Activated naive CD8-positive, alpha-beta T cell treated with anti-CD3 and anti-CD28 coated beads, Interleukin-2, amount 50 U/mL, for 24 hours (primary cell): ENCODE results near the gene SAA4.
"Not testable (repeated sequence)": the region's sequence is repeated elsewhere in the genome, so short reads cannot be mapped to it uniquely, and the experiment has no call there.

ENCODE experiments used
- ATAC-seq: fragments of 150-1000 bp; cut with Tn5 transposase; one replicate; pipeline ENCODE4 v1.10.0; 2021
- DNase-seq: peaks from one replicate; pipeline ENCODE4 v3.0.0; 2021
- H3K27ac Mint-ChIP-seq: one replicate; pipeline ENCODE4 v1.8.0; 2021; ENCODE audit warnings: mild to moderate bottlenecking, mixed read lengths
- H3K27me3 Mint-ChIP-seq: one replicate; pipeline ENCODE4 v1.8.0; 2021; ENCODE audit warnings: mixed read lengths
- H3K36me3 Mint-ChIP-seq: one replicate; pipeline ENCODE4 v1.8.0; 2021; ENCODE audit warnings: low read depth, mixed read lengths
- H3K4me1 Mint-ChIP-seq: one replicate; pipeline ENCODE4 v1.8.0; 2021; ENCODE audit warnings: mixed read lengths
- H3K4me3 Mint-ChIP-seq: one replicate; pipeline ENCODE4 v1.8.0; 2021; ENCODE audit warnings: mild to moderate bottlenecking, moderate library complexity, mixed read lengths
- H3K9me3 Mint-ChIP-seq: one replicate; pipeline ENCODE4 v1.8.0; 2021; ENCODE audit warnings: mixed read lengths

The SAA4 gene

DNA sequence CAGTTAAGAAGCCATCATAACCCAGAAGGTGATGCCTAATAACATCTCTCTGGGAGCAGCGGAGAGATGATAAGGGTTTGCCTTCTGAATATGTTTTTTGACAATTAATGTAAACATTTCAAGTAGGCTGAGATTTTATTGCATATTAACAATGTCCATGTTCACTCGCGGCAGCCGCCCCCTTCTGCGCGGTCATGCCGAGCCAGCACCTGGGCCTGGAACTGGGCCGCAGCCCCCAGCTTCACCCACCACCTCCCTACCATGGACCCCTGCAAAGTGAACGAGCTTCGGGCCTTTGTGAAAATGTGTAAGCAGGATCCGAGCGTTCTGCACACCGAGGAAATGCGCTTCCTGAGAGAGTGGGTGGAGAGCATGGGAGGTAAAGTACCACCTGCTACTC lies 25.1 kb upstream of the SAA4 start:
- no peak overlapping the region for H3K4me3 Mint-ChIP-seq
- no peaks in the 10 kb centered on the region for H3K27me3 Mint-ChIP-seq
- no peaks in the 10 kb centered on the region for H3K4me1 Mint-ChIP-seq
- DNase-seq (no peak), ATAC-seq (no peak)
- H3K27ac Mint-ChIP-seq, result no peak overlapping the region
- H3K36me3 Mint-ChIP-seq, result no peaks in the 10 kb centered on the region
- H3K9me3 Mint-ChIP-seq, result no peaks in the 10 kb centered on the region

DNA sequence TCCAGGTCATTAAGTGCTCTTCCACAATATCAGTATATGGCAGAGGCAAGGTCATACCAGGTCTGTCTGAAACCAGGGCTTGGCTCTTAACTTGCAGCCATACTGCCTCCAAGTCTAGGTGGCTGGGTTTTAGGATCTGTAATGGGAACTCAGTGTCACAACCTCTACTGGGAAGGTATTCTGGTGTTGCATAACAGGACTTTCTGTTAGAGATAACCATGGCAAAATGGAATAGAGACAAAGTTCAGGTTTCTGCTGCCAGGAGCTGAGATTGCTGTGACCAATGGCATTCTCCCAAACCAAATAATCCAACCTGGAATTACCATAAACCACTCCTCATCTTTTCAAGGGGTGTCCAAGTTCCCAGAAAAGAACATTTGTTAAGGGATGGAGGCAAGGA lies 22.7 kb upstream of the SAA4 start:
- Mint-ChIP-seq H3K27ac (no peak overlapping the region), H3K4me3 (no peak overlapping the region), H3K36me3 (no peaks in the 10 kb centered on the region), H3K27me3 (no peaks in the 10 kb centered on the region), H3K4me1 (no peaks in the 10 kb centered on the region), H3K9me3 (no peaks in the 10 kb centered on the region)
- ATAC-seq (no peak), DNase-seq (no peak)

DNA sequence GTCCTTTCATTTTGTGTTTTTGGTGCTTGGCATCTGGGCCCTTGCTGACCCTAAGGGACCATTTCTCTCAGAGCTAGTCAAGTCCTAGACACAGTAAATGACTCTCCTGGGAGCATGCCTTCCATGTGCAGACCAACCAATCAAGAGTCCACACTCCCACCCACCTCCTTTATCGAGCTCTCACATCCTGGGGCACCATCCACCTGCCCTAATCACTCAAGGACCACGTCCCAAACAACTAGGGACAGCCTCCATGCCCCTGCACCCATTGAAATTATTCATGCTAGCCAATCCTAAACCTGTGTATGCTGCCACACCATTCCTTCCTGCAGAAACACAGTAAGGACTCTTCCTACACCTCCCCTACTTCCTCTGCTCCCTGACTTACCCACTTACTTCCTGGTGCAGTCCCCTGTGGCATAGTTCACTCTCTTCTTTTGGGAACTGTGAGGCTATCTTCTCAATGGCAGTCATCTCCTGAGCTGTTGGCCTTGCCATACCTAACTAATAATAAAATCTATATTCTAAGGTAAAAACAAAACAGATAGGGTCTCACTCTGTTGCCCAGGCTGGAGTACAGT lies 18.3 kb upstream of the SAA4 start:
- no peaks in the 10 kb centered on the region for H3K36me3 Mint-ChIP-seq
- H3K9me3 Mint-ChIP-seq, result no peaks in the 10 kb centered on the region
- ATAC-seq (no peak), DNase-seq (no peak)
- H3K27me3 Mint-ChIP-seq, result no peaks in the 10 kb centered on the region
- H3K4me1 Mint-ChIP-seq, result no peaks in the 10 kb centered on the region
- no peak overlapping the region for H3K4me3 Mint-ChIP-seq
- no peak overlapping the region for H3K27ac Mint-ChIP-seq

DNA sequence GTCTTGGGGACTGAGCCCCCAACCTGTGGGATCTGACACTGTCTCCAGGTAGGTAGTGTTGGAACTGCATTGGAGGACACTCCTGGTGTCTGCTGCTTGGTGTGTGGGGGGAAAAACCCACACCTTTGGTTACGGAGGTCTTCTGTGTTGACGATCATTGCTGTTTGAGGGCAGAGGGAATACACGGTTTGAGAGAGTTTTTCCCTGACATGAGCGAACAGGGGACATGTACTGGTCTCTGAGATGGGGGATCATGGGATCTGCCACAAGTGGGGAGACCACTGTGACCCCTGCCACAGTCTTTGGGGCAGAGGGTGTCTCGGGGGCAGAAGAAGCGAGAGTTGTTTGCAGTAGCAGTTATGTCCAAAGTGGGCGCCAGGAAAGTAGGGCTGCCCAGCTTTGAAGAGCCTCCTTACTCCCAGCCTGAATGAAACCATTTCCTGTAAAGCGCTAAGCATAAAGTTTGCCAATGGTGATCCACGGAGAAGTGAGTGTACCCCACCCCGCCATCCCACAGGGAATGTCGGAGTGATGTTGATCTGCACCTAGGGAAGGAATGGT lies 17.3 kb upstream of the SAA4 start:
- DNase-seq (no peak), ATAC-seq (no peak)
- Mint-ChIP-seq H3K36me3 (no peaks in the 10 kb centered on the region), H3K9me3 (no peaks in the 10 kb centered on the region), H3K27me3 (no peaks in the 10 kb centered on the region), H3K4me3 (no peak overlapping the region), H3K27ac (no peak overlapping the region), H3K4me1 (no peaks in the 10 kb centered on the region)

DNA sequence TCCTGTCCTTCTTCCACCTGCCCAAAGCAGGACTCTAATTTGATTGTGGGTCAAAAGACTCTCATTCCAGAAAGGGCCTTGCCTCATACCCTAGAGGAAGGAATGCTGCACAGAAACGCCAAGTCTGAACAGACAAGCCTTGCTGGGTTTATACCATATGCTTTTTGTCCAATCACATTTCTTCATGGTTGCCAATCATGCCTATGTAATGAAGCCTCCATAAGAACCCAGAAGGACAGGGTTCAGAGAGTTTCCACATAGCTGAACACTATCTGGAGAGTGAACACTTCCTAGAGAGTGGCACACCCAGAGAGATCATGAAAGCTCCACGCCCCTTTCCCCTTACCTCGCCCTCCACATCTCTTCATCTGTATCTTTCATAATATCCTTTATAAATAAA lies 16.6 kb upstream of the SAA4 start:
- H3K9me3 Mint-ChIP-seq, result no peaks in the 10 kb centered on the region
- H3K4me3 Mint-ChIP-seq, result no peak overlapping the region
- ATAC-seq, result no peak
- H3K27ac Mint-ChIP-seq, result no peak overlapping the region
- no peaks in the 10 kb centered on the region for H3K4me1 Mint-ChIP-seq
- no peaks in the 10 kb centered on the region for H3K36me3 Mint-ChIP-seq
- H3K27me3 Mint-ChIP-seq, result no peaks in the 10 kb centered on the region
- no peak for DNase-seq

DNA sequence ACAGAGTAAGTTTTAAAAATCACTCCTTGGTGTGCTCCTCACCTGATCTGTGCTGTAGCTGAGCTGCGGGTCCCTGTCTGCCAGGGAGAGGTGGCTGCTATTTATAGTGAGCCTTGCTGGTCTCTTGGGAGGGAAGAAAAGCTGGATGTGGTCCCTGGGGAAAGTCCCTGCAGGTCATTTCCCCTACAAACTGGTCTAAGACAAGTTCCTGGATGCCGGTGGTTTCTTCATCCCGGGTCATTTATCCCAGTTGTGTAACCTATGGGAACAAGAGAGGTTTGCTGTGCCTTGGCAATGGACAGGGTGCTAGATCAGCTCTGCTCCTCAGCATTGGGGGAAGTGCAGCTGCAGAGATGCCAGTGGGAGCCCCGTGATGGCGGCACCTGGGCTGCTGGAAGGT lies 12.0 kb upstream of the SAA4 start, which contains the start of gene SAA2:
TSS of gene SAA2 (minus strand) at position 108 of the 400 bp plus-strand sequence. CDS start 657 bp downstream, outside the sequence.
- ATAC-seq, result no peak
- H3K27me3 Mint-ChIP-seq, result no peaks in the 10 kb centered on the region
- no peaks in the 10 kb centered on the region for H3K36me3 Mint-ChIP-seq
- H3K9me3 Mint-ChIP-seq, result no peaks in the 10 kb centered on the region
- H3K4me1 Mint-ChIP-seq, result peaks cover 11% of the 10 kb centered on the region
- no peak within 1 kb of the TSS for H3K27ac Mint-ChIP-seq
- no peak for DNase-seq
- H3K4me3 Mint-ChIP-seq, result no peak within 1 kb of the TSS

DNA sequence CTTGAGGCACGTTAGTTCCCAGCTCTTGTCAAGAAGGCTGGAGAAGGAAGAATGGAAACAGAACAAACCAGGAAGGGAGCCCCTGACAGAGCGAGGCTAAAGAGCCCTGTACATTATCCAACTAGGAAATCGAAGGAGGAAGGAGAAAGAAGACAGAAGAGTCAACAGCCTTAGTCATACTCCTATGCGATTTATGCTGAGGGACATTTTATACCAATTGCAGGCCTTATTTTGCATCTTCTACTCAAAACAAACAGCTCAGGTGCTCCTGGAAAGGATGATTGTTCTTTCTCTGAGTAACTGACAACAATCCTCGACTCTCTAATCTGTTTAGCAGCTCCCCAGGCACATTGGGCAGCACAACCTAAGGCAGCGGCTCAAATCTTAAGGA lies 10.6 kb upstream of the SAA4 start:
- Mint-ChIP-seq H3K4me1 (peaks cover 11% of the 10 kb centered on the region), H3K27ac (peak overlapping the region; percentile 40)
- not testable (repeated sequence) for H3K4me3 Mint-ChIP-seq, H3K9me3 Mint-ChIP-seq, H3K27me3 Mint-ChIP-seq, DNase-seq, ATAC-seq, H3K36me3 Mint-ChIP-seq

DNA sequence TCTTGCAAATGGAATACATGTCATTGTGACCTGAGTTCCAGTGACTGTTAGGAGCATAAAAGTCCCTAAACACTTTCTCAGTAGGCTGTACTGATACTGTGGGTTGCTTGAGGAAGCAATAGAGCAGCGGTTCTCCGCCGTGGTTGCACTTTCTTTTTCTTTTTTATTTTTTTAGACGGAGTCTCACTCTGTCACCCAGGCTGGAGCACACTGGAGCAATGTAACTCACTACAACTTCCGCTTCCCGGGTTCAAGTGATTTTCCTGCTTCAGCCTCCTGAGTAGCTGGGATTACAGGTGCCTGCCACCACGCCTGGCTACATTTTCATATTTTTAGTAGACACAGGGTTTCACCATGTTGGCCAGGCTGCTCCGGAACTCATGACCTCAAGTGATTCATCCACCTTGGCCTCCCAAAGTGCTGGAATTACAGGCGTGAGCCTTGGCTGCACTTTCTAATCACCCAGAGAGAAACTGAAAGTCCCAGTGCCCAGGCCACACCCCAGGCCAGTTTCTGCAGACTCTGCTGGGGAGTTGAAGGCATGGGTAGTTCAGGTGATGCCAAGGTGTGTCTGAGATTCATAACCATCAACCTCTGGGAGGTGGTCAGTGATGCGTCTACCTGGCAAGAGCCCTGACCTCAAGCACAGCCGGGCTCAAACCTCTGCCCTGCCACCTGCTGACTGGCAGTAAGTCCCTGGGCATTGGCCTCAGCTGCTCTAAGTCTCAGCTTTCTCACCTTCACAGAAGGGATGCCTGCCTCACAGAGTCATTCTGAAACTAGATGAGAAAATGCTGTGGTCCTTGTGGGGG lies 10.0 kb upstream of the SAA4 start:
- peaks cover 11% of the 10 kb centered on the region for H3K4me1 Mint-ChIP-seq
- H3K4me3 Mint-ChIP-seq, result peak overlapping the region; percentile 64
- not testable (repeated sequence) for H3K36me3 Mint-ChIP-seq, H3K9me3 Mint-ChIP-seq, H3K27me3 Mint-ChIP-seq
- H3K27ac Mint-ChIP-seq, result peak overlapping the region; percentile 49
- DNase-seq, result peak; percentile 16
- peak; percentile 58 for ATAC-seq

DNA sequence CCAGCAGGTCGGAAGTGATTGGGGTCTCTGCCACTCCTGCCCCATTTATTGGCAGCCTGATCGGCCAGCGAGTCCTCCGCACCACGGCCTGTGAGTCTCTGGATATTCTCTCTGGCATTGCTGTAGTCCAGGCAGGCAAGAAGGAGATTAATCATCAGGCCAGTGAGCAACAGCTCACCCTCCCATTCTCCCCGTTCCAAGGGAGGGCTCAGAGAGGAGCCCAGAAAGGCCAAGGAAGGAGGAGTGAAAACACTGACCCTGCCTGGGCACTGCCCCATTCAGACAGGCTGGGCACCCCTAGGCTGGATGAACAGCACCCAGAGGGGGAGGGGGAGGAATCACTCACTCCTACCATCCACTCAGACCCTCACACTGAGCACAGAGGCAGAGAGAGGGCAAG lies 8.8 kb upstream of the SAA4 start:
- no peak for ATAC-seq
- Mint-ChIP-seq H3K27me3 (peaks cover 3% of the 10 kb centered on the region), H3K36me3 (no peaks in the 10 kb centered on the region), H3K27ac (no peak overlapping the region), H3K4me3 (no peak overlapping the region), H3K9me3 (no peaks in the 10 kb centered on the region), H3K4me1 (peaks cover 11% of the 10 kb centered on the region)
- no peak for DNase-seq

DNA sequence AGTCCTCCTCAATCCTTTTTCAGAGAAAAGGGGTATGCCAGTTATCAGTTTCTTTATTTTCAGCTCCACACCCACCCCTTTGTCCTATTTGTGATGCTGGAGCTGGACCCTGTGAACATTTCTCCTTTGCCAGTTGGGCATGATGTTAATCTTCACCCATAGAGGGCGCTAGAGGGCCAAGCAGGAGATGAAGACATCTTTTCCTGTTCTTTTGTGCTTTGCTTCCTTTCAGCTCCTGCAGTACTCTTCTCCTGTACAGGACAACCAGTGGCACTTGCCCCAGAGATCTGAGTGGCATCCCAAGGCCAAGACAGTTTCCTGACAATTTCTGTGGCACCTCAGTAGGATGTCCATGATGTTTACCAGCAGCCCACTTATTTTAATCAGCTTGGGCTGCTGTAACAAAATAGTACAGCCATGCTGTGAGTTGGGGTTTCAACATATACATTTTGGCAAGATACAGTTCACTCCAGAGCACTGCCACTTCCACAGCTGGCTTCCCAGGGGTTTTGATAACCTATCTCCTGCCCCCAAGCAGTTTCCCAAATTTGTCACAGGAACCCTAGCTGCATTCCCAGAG lies 7.3 kb upstream of the SAA4 start:
- DNase-seq (peak; percentile 57), ATAC-seq (peak; percentile 39)
- H3K27me3 Mint-ChIP-seq, result peaks cover 9% of the 10 kb centered on the region
- H3K4me1 Mint-ChIP-seq, result peaks cover 11% of the 10 kb centered on the region
- no peak overlapping the region for H3K4me3 Mint-ChIP-seq
- H3K27ac Mint-ChIP-seq, result no peak overlapping the region
- H3K36me3 Mint-ChIP-seq, result no peaks in the 10 kb centered on the region
- H3K9me3 Mint-ChIP-seq, result no peaks in the 10 kb centered on the region

DNA sequence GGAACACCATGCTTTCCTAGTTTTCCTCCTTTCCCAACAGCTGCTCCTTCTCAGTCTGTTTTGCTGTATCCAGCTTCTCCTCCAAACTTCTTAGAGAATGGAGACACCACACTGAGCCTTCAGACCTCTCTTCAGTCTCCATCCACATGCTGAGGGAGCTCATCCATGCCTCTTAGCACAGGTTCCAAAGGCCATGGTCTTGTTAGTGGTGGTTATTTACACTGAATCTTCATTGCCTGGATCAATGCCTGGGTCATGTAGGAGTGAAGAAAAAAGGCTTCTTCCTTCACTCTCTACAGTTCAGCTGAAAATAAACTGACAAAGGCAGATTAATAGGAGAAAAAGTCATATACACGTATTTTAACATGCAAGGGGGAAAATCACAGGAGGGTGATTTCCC lies 3.1 kb upstream of the SAA4 start:
- Mint-ChIP-seq H3K27ac (no peak overlapping the region), H3K4me1 (no peaks in the 10 kb centered on the region), H3K27me3 (peaks cover 25% of the 10 kb centered on the region), H3K36me3 (no peaks in the 10 kb centered on the region), H3K4me3 (no peak overlapping the region), H3K9me3 (no peaks in the 10 kb centered on the region)
- ATAC-seq (no peak), DNase-seq (no peak)

DNA sequence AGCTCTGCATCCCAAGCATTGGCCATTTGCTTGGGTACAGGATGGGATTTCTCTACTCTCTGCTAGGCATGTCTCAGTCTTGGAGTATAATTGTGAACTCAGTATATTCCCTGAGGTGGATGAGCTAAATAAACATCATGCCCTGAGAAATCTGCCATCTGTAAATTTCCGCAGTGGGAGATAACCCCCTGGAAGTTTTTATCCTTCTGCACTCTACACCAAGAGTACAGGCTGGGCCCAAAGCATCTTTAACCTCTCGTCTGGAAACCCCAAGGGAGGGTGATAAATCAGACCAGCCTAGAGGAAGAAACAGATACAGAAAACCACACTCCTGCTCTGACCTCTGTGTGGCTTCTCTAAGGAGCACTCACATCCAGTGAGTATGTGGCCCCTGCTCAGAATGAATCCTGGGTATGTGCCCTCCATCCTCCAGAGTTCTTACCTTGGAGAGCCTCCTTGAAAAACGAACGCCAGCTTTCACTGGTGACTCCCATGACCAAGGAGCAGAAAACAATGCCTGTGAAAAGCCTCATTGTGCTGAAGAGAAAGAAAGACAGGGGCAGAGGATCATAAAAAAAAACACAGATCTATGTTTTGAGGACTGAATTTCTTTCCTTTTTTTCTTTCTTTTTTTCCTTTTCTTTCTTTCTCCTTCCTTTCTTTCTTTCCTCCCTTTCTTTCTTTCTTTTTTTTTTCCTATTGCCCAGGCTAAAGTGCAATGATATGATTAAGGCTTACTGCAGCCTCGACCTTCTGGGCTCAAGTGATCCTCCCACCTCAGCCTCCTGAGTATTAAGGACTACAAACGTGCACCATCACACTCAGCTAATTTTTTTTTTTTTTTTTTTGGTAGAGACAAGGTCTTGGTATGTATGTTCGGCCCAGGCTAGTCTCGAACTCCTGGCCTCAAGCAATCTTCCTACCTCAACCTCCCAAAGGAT lies 938 bp downstream of the SAA4 start:
- Mint-ChIP-seq H3K9me3 (no peaks in the 10 kb centered on the region), H3K4me3 (no peak overlapping the region), H3K27me3 (peaks cover 26% of the 10 kb centered on the region), H3K4me1 (no peaks in the 10 kb centered on the region), H3K27ac (no peak overlapping the region), H3K36me3 (no peaks in the 10 kb centered on the region)
- ATAC-seq (no peak), DNase-seq (no peak)

DNA sequence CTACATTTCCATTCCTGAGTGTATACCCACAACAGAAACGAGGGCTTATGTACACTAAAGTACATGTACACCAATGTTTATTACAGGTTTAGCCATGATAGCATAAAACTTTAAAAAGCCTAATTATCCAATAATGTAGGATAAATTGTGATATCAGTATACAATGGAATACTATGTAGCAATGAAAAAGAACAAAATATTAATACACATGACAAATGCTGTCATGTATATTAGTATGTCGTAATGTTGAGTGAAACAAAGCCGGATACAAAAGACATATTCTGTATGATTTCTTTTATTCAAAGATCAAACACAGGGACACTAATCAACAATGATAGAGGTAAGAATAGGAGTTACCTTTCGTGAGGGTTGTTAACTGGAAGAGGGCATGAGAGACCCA lies 2.7 kb downstream of the SAA4 start:
- H3K4me1 Mint-ChIP-seq, result no peaks in the 10 kb centered on the region
- H3K4me3 Mint-ChIP-seq, result no peak overlapping the region
- H3K27me3 Mint-ChIP-seq, result peaks cover 19% of the 10 kb centered on the region
- H3K36me3 Mint-ChIP-seq, result no peaks in the 10 kb centered on the region
- ATAC-seq, result no peak
- H3K27ac Mint-ChIP-seq, result no peak overlapping the region
- no peak for DNase-seq
- H3K9me3 Mint-ChIP-seq, result no peaks in the 10 kb centered on the region

DNA sequence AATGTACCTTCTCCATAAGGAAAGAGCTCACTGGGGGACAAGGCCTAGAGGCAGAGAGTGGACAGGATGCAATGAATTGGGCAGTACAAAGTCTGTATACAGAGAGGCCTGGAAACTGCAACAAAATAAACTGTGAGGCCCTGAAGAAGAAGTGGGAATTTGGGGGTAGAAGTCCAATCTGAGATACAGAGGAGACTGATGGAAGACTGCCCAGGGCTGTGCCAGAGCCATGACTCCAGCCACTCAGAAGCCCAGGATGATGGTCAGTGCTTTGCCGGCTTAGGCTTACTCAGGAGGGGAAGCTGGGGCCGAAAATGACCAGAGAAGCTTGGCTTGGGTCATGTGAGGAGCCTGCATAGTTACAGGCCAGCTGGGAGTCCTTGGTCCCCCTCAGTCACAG lies 5.7 kb downstream of the SAA4 start:
- H3K4me3 Mint-ChIP-seq, result no peak overlapping the region
- no peak for ATAC-seq
- no peaks in the 10 kb centered on the region for H3K36me3 Mint-ChIP-seq
- H3K4me1 Mint-ChIP-seq, result no peaks in the 10 kb centered on the region
- peaks cover 5% of the 10 kb centered on the region for H3K27me3 Mint-ChIP-seq
- DNase-seq, result no peak
- no peak overlapping the region for H3K27ac Mint-ChIP-seq
- no peaks in the 10 kb centered on the region for H3K9me3 Mint-ChIP-seq
